Measurements from ENCODE around the gene C1orf94. TPM values are rescaled to one million over a fixed set of nuclear protein-coding genes. Genes with fewer than 3 reads are reported as not detected.

C1orf94 gene
- total RNA-seq, 4 donors from 2014 or later, result not detected

- TF ChIP-seq CTCF (IDR thresholded peaks at IDR 0.05; ENCODE audit: low read depth), result no peak
Measured at GRCh38 chr1:34231441-34231840, 54.7 kb downstream of the C1orf94 start.

GRCh38 chr1:34235594-34235993, 58.9 kb downstream of the C1orf94 start:
- no peak for TF ChIP-seq CTCF (IDR thresholded peaks at IDR 0.05; ENCODE audit: low read depth)

GRCh38 chr1:34236089-34236488, 59.4 kb downstream of the C1orf94 start:
- TF ChIP-seq CTCF (IDR thresholded peaks at IDR 0.05; ENCODE audit: low read depth), result no peak

GRCh38 chr1:34237151-34237815, 60.6 kb downstream of the C1orf94 start:
- no peak for TF ChIP-seq CTCF (IDR thresholded peaks at IDR 0.05; ENCODE audit: low read depth)

GRCh38 chr1:34245967-34246366, 69.3 kb downstream of the C1orf94 start:
- no peak for TF ChIP-seq CTCF (IDR thresholded peaks at IDR 0.05; ENCODE audit: low read depth)

- TF ChIP-seq CTCF (IDR thresholded peaks at IDR 0.05; ENCODE audit: low read depth), result no peak
Measured at GRCh38 chr1:34250342-34250741, 73.6 kb downstream of the C1orf94 start.

GRCh38 chr1:34262023-34262853, 85.5 kb downstream of the C1orf94 start:
- TF ChIP-seq CTCF (IDR thresholded peaks at IDR 0.05; ENCODE audit: low read depth), result no peak
